Sigmoid colon (tissue), 3 donors: Measurements from ENCODE around the gene RABGGTB.

Experiments used
- CTCF ChIP-seq, 4 experiments: fragments of 450-650 bp in 3 of 4; fragments of 200-600 bp in 1 of 4; IDR thresholded peaks; one replicate each; pipeline ENCODE4 v1.5.1; 2016 to 2019; ENCODE audit warnings: antibody characterized with exemption in 4 of 4, mild to moderate bottlenecking in 3 of 4, moderate library complexity in 2 of 4
- POLR2A ChIP-seq, 2 donors: fragments of 450-650 bp; IDR thresholded peaks; one replicate each; pipeline ENCODE4 v1.6.1; 2016; ENCODE audit warnings: antibody characterized with exemption in 2 of 2, mild to moderate bottlenecking in 2 of 2, moderate library complexity in 2 of 2

GRCh38 chr1:75841421-75841820 is 55.4 kb downstream of the RABGGTB start:
- TF ChIP-seq POLR2A (IDR thresholded peaks at IDR 0.05) = no peak
- TF ChIP-seq CTCF (IDR thresholded peaks at IDR 0.05) = no peak
